ENCODE data around the gene ANO5.
"Not testable (repeated sequence)": the region's sequence is repeated elsewhere in the genome, so short reads cannot be mapped to it uniquely, and the experiment has no call there.

Gene ANO5

DNA sequence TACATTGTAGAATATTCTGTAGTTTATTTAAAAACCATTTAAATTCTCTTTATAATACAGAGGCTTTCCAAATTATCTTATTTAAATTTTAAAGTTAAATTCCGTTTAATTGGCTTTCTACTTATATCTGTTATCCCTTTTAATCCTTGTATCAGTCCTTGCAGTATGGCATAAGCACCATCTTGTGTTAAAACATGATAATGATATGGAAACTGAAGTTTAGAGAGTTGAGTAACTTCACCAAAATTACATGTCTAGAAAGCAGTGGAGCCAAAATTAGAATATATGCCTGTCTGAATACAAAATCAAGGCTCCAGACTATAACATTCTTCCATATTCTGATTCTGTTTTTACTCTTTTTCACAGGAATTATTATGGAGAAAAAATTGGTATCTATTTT is 57.0 kb downstream of the ANO5 start:
- ChIA-PET CTCF (no interaction called here), POLR2A (no interaction called here)
- TF ChIP-seq, protein P1, sequence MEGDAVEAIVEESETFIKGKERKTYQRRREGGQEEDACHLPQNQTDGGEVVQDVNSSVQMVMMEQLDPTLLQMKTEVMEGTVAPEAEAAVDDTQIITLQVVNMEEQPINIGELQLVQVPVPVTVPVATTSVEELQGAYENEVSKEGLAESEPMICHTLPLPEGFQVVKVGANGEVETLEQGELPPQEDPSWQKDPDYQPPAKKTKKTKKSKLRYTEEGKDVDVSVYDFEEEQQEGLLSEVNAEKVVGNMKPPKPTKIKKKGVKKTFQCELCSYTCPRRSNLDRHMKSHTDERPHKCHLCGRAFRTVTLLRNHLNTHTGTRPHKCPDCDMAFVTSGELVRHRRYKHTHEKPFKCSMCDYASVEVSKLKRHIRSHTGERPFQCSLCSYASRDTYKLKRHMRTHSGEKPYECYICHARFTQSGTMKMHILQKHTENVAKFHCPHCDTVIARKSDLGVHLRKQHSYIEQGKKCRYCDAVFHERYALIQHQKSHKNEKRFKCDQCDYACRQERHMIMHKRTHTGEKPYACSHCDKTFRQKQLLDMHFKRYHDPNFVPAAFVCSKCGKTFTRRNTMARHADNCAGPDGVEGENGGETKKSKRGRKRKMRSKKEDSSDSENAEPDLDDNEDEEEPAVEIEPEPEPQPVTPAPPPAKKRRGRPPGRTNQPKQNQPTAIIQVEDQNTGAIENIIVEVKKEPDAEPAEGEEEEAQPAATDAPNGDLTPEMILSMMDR (IDR thresholded peaks at IDR 0.05; ENCODE audit: insufficient read depth, low read length, missing control alignments) = no peak
- H3K4me3 ChIP-seq (ENCODE audit: low read depth, low read length) = no peak overlapping the region
- DNase-seq (ENCODE audit: low read depth, low spot score) = no peak

DNA sequence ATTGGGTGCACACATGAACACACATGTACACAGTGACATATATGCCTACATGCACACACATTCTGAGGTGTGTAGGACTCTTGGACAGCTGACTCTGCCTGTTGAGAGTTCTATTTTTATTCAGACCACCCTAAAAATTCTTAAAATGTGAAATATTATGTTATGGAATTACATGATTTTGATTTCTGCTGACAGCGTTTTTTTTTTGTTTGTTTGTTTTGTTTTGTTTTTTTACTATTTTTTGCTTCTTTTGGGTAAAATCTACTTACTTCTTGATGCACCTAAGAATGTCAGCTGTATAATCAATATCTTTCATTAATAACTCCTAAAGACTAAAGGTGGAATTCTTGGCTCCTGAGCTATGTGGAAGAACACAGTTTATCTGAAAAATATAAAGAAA is 64.0 kb downstream of the ANO5 start:
- TF ChIP-seq, protein P1 (IDR thresholded peaks at IDR 0.05; ENCODE audit: insufficient read depth, low read length, missing control alignments) = no peak

DNA sequence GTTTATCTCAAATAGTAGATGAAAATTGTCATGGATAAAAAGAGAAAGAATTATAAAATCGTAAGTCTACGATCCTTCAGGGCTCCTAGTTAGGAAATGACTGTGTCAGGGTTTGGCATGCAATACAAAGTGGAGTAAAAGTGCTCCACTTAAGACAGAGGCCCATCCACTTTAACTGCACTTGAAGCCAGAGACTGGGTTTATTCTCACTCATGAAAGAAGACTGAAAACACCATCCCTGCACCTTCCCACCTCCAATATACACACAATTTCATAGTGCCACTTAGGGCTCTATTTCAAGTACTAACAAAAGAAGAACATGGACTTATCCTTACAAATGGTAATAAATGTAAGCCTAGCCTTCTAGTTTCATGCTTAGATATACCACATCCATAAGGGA is 70.7 kb downstream of the ANO5 start:
- ChIA-PET CTCF (no interaction called here), POLR2A (no interaction called here)
- DNase-seq (ENCODE audit: low read depth, low spot score) = no peak
- TF ChIP-seq, protein P1 (IDR thresholded peaks at IDR 0.05; ENCODE audit: insufficient read depth, low read length, missing control alignments) = no peak
- H3K4me3 ChIP-seq (ENCODE audit: low read depth, low read length) = no peak overlapping the region

More for the DNA sequence above, 64.0 kb downstream of the ANO5 start:
- no peak for DNase-seq (ENCODE audit: low read depth, low spot score)
- CTCF ChIA-PET = no interaction called here
- POLR2A ChIA-PET = no interaction called here
- no peak overlapping the region for H3K4me3 ChIP-seq (ENCODE audit: low read depth, low read length)

DNA sequence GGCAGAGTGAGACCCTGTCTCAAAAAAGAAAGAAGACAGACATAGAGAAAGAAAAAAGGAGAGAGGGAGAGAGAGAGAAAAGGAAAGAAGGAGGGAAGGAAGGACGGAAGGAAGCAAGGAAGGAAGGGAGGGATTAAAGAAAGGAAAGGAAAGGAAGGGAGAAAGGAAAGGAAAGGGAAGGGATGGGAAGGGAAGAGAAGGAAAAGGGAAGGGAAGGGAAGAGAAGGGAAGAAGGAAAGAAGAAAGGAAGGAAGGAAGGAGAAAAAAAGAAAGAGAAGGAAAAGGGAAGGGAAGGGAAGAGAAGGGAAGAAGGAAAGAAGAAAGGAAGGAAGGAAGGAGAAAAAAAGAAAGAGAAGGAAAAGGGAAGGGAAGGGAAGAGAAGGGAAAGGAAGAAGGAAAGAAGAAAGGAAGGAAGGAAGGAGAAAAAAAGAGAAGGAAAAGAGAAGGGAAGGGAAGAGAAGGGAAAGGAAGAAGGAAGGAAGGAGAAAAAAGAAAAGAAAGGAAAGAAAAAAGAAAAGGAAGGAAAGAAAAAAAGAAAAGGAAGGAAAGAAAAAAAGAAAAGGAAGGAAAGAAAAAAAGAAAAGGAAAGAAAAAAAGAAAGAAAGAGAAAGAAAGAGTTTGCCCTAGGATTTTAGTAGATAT is 76.2 kb downstream of the ANO5 start:
- DNase-seq (ENCODE audit: low read depth, low spot score); POLR2A ChIA-PET; H3K4me3 ChIP-seq (ENCODE audit: low read depth, low read length): not testable (repeated sequence)
- CTCF ChIA-PET = interaction anchor here (0.8 kb wide), 1 partner anchor 23 kb away, joined by 3 read pairs; no protein-coding TSS in a partner anchor

DNA sequence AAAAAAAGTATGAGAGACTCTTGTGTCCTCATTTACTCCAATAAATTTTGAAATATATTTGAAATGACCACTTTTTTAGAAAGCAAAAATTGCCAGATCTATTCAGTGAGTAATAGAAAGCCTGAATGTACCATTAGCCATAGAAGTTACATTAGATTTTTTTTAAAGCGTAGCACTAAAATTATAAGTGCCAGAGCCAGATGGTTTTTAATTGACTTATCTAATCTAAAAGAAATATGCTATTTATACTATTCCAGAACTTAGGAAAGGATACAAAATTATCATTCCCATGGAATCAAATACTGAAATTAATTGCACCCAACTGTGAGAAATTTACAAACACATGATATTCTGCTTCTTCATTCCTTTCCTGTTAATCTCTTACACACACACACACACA is 80.9 kb downstream of the ANO5 start:
- DNase-seq (ENCODE audit: low read depth, low spot score) = no peak
- ChIA-PET CTCF (no interaction called here), POLR2A (no interaction called here)
- TF ChIP-seq, protein P1 (IDR thresholded peaks at IDR 0.05; ENCODE audit: insufficient read depth, low read length, missing control alignments) = no peak
- no peak overlapping the region for H3K4me3 ChIP-seq (ENCODE audit: low read depth, low read length)

DNA sequence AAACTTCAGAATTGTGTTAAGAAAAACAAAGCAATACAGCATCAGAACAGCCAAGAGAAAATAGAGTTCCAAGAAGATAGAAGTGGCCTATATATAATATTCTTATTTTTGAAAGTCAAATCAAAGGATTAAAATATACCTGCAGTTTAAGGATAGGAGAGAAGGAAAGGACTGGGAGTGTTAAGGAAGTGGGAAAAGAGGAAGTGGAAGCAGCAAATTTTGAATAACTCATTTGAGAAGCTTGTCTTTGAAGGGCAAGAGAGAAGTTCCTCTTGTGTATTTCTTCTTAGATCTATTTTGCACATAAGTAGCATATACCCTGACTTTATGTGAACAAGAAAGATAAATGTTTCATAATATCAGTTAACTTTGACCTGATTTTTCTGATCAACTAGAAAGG is 82.7 kb downstream of the ANO5 start:
- no peak for DNase-seq (ENCODE audit: low read depth, low spot score)
- CTCF ChIA-PET = no interaction called here

DNA sequence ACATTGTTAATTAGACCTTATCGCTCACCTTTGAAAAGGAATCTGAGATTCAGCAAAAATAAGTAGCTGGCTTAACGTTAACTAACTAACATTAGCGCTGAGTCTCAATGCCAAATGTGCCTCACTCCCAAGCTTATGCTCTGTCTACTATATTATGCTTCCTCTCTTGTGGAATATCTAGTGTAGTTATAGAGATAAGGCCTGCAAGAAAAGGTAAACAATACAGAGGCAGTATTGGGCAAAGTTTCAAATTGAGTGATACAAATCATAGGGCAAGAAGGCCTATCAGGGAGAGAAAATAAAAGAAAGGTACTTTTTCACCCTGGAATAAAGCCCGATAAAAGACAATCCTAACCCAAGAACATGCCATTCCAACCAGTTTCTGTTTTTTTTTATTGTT is 83.7 kb downstream of the ANO5 start:
- DNase-seq (ENCODE audit: low read depth, low spot score) = no peak
- ChIA-PET CTCF (no interaction called here), POLR2A (no interaction called here)
- TF ChIP-seq, protein P1 (IDR thresholded peaks at IDR 0.05; ENCODE audit: insufficient read depth, low read length, missing control alignments) = no peak
- no peak overlapping the region for H3K4me3 ChIP-seq (ENCODE audit: low read depth, low read length)

More for the DNA sequence above, 82.7 kb downstream of the ANO5 start:
- POLR2A ChIA-PET = no interaction called here
- TF ChIP-seq, protein P1 (IDR thresholded peaks at IDR 0.05; ENCODE audit: insufficient read depth, low read length, missing control alignments) = no peak
- H3K4me3 ChIP-seq (ENCODE audit: low read depth, low read length) = no peak overlapping the region

DNA sequence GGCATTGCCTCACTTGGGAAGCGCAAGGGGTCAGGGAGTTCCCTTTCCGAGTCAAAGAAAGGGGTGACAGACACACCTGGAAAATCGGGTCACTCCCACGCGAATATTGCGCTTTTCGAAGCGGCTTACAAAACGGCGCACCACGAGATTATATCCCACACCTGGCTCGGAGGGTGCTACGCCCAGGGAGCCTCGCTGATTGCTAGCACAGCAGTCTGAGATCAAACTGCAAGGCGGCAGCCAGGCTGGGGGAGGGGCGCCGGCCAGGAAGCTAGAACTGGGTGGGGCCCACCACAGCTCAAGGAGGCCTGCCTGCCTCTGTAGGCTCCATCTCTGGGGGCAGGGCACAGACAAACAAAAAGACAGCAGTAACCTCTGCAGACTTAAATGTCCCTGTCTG is 92.1 kb downstream of the ANO5 start:
- H3K4me3 ChIP-seq (ENCODE audit: low read depth, low read length); POLR2A ChIA-PET; DNase-seq (ENCODE audit: low read depth, low spot score); CTCF ChIA-PET: not testable (repeated sequence)

Measured in AG04449 (cell line).